Measurements from ENCODE around the gene RAMP2. TPM values are rescaled to one million over a fixed set of nuclear protein-coding genes. Genes with fewer than 3 reads are reported as not detected.

RAMP2 gene
- total RNA-seq, 4 donors from 2014 or later: 4.7 to 23.3 (median 11.8) TPM; not detected in 1

DNA sequence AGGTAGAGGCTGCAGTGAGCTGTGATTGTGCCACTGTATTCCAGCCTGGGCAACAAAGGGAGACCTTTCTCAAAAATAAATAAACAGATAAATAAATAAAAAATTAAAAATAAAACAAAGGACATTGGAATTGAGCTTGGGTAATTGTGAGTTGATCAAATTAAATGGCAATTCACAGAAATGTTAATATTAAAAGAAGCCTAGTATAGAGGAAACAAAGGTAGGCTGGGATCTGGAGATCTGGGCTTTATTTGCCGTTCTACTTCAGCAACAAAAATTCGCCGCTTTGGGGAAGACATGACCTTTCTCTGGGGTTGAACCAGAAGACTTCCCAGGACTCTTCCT, 11.9 kb downstream of the RAMP2 start:
- H3K4me1 ChIP-seq: peaks cover 8 to 32% (median 10%) of the 10 kb centered on the region in 3 donors
- peak overlapping the region; percentile 86 to 94 (median 93) for H3K27ac ChIP-seq
- peak overlapping the region; percentile 64 to 98 (median 86) for H3K4me3 ChIP-seq
- intact Hi-C loops (cut with DNase I): no loop called here
- 3 to 7% methylated on average over 3 of the region's 3 CpGs for WGBS, 2 donors
- no peak for DNase-seq
- H3K27me3 ChIP-seq: no peaks in the 10 kb centered on the region
- H3K36me3 ChIP-seq: peaks cover 6 to 32% (median 14%) of the 10 kb centered on the region in 3 donors
- no peaks in the 10 kb centered on the region for H3K9me3 ChIP-seq
- TF ChIP-seq, protein P1, sequence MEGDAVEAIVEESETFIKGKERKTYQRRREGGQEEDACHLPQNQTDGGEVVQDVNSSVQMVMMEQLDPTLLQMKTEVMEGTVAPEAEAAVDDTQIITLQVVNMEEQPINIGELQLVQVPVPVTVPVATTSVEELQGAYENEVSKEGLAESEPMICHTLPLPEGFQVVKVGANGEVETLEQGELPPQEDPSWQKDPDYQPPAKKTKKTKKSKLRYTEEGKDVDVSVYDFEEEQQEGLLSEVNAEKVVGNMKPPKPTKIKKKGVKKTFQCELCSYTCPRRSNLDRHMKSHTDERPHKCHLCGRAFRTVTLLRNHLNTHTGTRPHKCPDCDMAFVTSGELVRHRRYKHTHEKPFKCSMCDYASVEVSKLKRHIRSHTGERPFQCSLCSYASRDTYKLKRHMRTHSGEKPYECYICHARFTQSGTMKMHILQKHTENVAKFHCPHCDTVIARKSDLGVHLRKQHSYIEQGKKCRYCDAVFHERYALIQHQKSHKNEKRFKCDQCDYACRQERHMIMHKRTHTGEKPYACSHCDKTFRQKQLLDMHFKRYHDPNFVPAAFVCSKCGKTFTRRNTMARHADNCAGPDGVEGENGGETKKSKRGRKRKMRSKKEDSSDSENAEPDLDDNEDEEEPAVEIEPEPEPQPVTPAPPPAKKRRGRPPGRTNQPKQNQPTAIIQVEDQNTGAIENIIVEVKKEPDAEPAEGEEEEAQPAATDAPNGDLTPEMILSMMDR (IDR thresholded peaks at IDR 0.05): no peak
- no peak for TF ChIP-seq POLR2A (IDR thresholded peaks at IDR 0.05)

GRCh38 chr17:42773290-42774035, 12.4 kb downstream of the RAMP2 start, which contains the start of gene VPS25:
Gene VPS25 (plus strand): TSS chr17:42773449. CDS start chr17:42773476, 27 bp downstream.
- WGBS, 2 donors: 0 to 3% methylated on average over 23 to 31 of the region's 39 CpGs
- H3K4me3 ChIP-seq: peak within 1 kb of the TSS; percentile 64 to 98 (median 86)
- no peaks in the 10 kb centered on the region for H3K27me3 ChIP-seq
- H3K36me3 ChIP-seq: peaks cover 6 to 37% (median 20%) of the 10 kb centered on the region in 3 donors
- intact Hi-C loops (cut with DNase I): no loop called here
- DNase-seq: no peak
- peaks cover 8 to 37% (median 10%) of the 10 kb centered on the region in 3 donors for H3K4me1 ChIP-seq
- H3K9me3 ChIP-seq: no peaks in the 10 kb centered on the region
- TF ChIP-seq, protein P1 (IDR thresholded peaks at IDR 0.05): peak in 3 of 6 experiments; percentile 4 to 16 (median 10)
- peak in 2 of 4 donors; percentile 37 to 63 for TF ChIP-seq POLR2A (IDR thresholded peaks at IDR 0.05)
- peak within 1 kb of the TSS; percentile 86 to 94 (median 93) for H3K27ac ChIP-seq

GRCh38 chr17:42774066-42774745, 13.2 kb downstream of the RAMP2 start:
- Histone ChIP-seq H3K36me3 (peaks cover 6 to 45% (median 27%) of the 10 kb centered on the region in 3 donors), H3K27ac (peak overlapping the region; percentile 86 to 94 (median 93)), H3K4me3 (peak overlapping the region; percentile 64 to 98 (median 86)), H3K27me3 (no peaks in the 10 kb centered on the region), H3K9me3 (no peaks in the 10 kb centered on the region), H3K4me1 (peaks cover 8 to 44% (median 10%) of the 10 kb centered on the region in 3 donors)
- whole genome bisulfite sequencing, 2 donors: 50 to 62% methylated on average over 3 of the region's 3 CpGs
- intact Hi-C loops (cut with DNase I): no loop called here
- DNase-seq: no peak
- TF ChIP-seq, protein P1 (IDR thresholded peaks at IDR 0.05): no peak
- no peak for TF ChIP-seq POLR2A (IDR thresholded peaks at IDR 0.05)

DNA sequence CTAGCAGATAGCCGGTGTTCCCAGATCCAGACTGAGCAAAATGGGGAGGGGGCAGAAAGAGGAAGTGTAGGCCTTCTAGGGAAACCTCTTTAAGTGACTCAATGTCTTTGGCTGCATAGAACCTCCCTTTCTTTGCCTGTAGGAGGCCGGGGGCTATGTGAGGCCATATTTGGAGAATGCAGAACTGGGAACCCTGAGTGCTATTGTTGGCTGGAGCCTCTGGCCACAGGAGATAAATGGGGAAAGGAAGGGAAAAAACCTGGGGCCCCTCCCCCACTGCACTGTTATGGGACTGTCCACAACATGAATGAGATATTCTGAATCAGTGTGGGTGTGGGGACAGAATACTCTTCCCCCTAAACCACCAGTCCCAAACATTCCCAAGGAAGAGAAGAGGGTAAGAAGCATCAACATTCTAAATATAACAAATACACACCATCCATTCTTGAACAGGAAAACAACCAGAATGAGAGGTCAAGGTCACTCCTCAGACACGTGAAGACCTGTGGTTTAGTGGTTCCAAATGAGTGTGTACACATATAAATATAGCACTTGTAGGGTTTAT, 14.6 kb downstream of the RAMP2 start:
- peaks cover 6 to 53% (median 30%) of the 10 kb centered on the region in 3 donors for H3K36me3 ChIP-seq
- no peak for DNase-seq
- no peak overlapping the region for H3K4me3 ChIP-seq
- WGBS, 2 donors: 59 to 72% methylated on average over 3 of the region's 3 CpGs
- peak overlapping the region in 2 of 4 donors; percentile 19 to 23 for H3K27ac ChIP-seq
- no peaks in the 10 kb centered on the region for H3K9me3 ChIP-seq
- H3K27me3 ChIP-seq: peaks cover 0 to 6% (median under 1%) of the 10 kb centered on the region in 4 donors
- peaks cover 11 to 58% (median 16%) of the 10 kb centered on the region in 3 donors for H3K4me1 ChIP-seq
- intact Hi-C loops (cut with DNase I): no loop called here
- TF ChIP-seq, protein P1 (IDR thresholded peaks at IDR 0.05): no peak
- no peak for TF ChIP-seq POLR2A (IDR thresholded peaks at IDR 0.05)

All from esophagus squamous epithelium (tissue), 5 donors.